Activated naive CD4-positive, alpha-beta T cell treated with anti-CD3 and anti-CD28 coated beads, Interleukin-2, amount 10 ng/mL, durations not matched to agents 7 days and 5 days (primary cell): ENCODE results near the gene ZNF609.
"Not testable (repeated sequence)": the region's sequence is repeated elsewhere in the genome, so short reads cannot be mapped to it uniquely, and the experiment has no call there.

ENCODE experiments used
- CTCF ChIA-PET: fragments of 350-600 bp; sonication (Branson Sonifier 250); formaldehyde crosslinking; loops from one replicate; lab custom pipeline; 2021; ENCODE audit warnings: antibody characterized with exemption; lab: Charles Lee
- DNase-seq: peaks from one replicate; pipeline ENCODE4 v3.0.0-alpha.2; 2020
- H3K27ac Mint-ChIP-seq: one replicate; pipeline ENCODE4 v1.8.0; 2021; ENCODE audit warnings: mild to moderate bottlenecking, moderate library complexity, mixed read lengths
- H3K27me3 Mint-ChIP-seq: one replicate; pipeline ENCODE4 v1.8.0; 2021; ENCODE audit warnings: mild to moderate bottlenecking, mixed read lengths
- H3K36me3 Mint-ChIP-seq: one replicate; pipeline ENCODE4 v1.8.0; 2021; ENCODE audit warnings: mixed read lengths
- H3K4me1 Mint-ChIP-seq: one replicate; pipeline ENCODE4 v1.8.0; 2021; ENCODE audit warnings: mixed read lengths
- H3K4me3 Mint-ChIP-seq: one replicate; pipeline ENCODE4 v1.8.0; 2021; ENCODE audit warnings: mild to moderate bottlenecking, moderate library complexity, mixed read lengths
- H3K9me3 Mint-ChIP-seq: one replicate; pipeline ENCODE4 v1.8.0; 2021; ENCODE audit warnings: mixed read lengths

ZNF609 gene

GRCh38 chr15:64464276-64465005 is 4.1 kb downstream of the ZNF609 start:
- Mint-ChIP-seq H3K4me3 (no peak overlapping the region), H3K27me3 (no peaks in the 10 kb centered on the region), H3K4me1 (peaks cover 67% of the 10 kb centered on the region), H3K36me3 (peaks cover 36% of the 10 kb centered on the region), H3K27ac (no peak overlapping the region), H3K9me3 (no peaks in the 10 kb centered on the region)
- no peak for DNase-seq
- CTCF ChIA-PET: interaction anchor here (0.6 to 1.3 kb wide), 3 partner anchors 34 to 189 kb away, joined by 3 to 5 read pairs (median 4); no protein-coding TSS in a partner anchor

GRCh38 chr15:64466408-64467141 is 6.2 kb downstream of the ZNF609 start:
- H3K4me1 Mint-ChIP-seq: peaks cover 62% of the 10 kb centered on the region
- no peak for DNase-seq
- H3K9me3 Mint-ChIP-seq: no peaks in the 10 kb centered on the region
- H3K4me3 Mint-ChIP-seq: no peak overlapping the region
- no peak overlapping the region for H3K27ac Mint-ChIP-seq
- peaks cover 43% of the 10 kb centered on the region for H3K36me3 Mint-ChIP-seq
- H3K27me3 Mint-ChIP-seq: no peaks in the 10 kb centered on the region
- CTCF ChIA-PET: interaction anchor here (0.8 kb wide), 1 partner anchor 69 kb away, joined by 3 read pairs; no protein-coding TSS in a partner anchor

- no peak overlapping the region for H3K27ac Mint-ChIP-seq
Observed at GRCh38 chr15:64472161-64472560, 11.8 kb downstream of the ZNF609 start.

GRCh38 chr15:64474846-64475245 is 14.5 kb downstream of the ZNF609 start:
- Mint-ChIP-seq H3K4me1 (peaks cover 22% of the 10 kb centered on the region), H3K4me3 (no peak overlapping the region), H3K9me3 (no peaks in the 10 kb centered on the region), H3K27ac (no peak overlapping the region), H3K27me3 (no peaks in the 10 kb centered on the region), H3K36me3 (peaks cover 22% of the 10 kb centered on the region)
- CTCF ChIA-PET: no interaction called here
- DNase-seq: no peak

More at GRCh38 chr15:64472161-64472560, 11.8 kb downstream of the ZNF609 start:
- Mint-ChIP-seq H3K27me3 (no peaks in the 10 kb centered on the region), H3K9me3 (no peaks in the 10 kb centered on the region), H3K4me1 (peaks cover 30% of the 10 kb centered on the region), H3K4me3 (no peak overlapping the region), H3K36me3 (peaks cover 35% of the 10 kb centered on the region)
- no peak for DNase-seq
- CTCF ChIA-PET: no interaction called here

- no peak overlapping the region for H3K4me3 Mint-ChIP-seq
Observed at GRCh38 chr15:64476550-64476949, 16.2 kb downstream of the ZNF609 start.

GRCh38 chr15:64478863-64479262 is 18.5 kb downstream of the ZNF609 start:
- Mint-ChIP-seq H3K4me3 (no peak overlapping the region), H3K36me3 (peaks cover 16% of the 10 kb centered on the region), H3K27ac (no peak overlapping the region), H3K4me1 (peaks cover 22% of the 10 kb centered on the region), H3K27me3 (no peaks in the 10 kb centered on the region), H3K9me3 (no peaks in the 10 kb centered on the region)
- CTCF ChIA-PET: interaction anchor here (1.1 kb wide), 1 partner anchor 175 kb away, joined by 3 read pairs; no protein-coding TSS in a partner anchor
- no peak for DNase-seq

More at GRCh38 chr15:64476550-64476949, 16.2 kb downstream of the ZNF609 start:
- no peaks in the 10 kb centered on the region for H3K9me3 Mint-ChIP-seq
- DNase-seq: no peak
- H3K27me3 Mint-ChIP-seq: no peaks in the 10 kb centered on the region
- CTCF ChIA-PET: no interaction called here
- H3K36me3 Mint-ChIP-seq: peaks cover 19% of the 10 kb centered on the region
- peaks cover 20% of the 10 kb centered on the region for H3K4me1 Mint-ChIP-seq
- no peak overlapping the region for H3K27ac Mint-ChIP-seq

GRCh38 chr15:64480891-64481290 is 20.5 kb downstream of the ZNF609 start:
- H3K27me3 Mint-ChIP-seq: no peaks in the 10 kb centered on the region
- peaks cover 18% of the 10 kb centered on the region for H3K36me3 Mint-ChIP-seq
- H3K4me1 Mint-ChIP-seq: peaks cover 20% of the 10 kb centered on the region
- no peak overlapping the region for H3K27ac Mint-ChIP-seq
- no peak for DNase-seq
- H3K9me3 Mint-ChIP-seq: no peaks in the 10 kb centered on the region
- CTCF ChIA-PET: no interaction called here
- no peak overlapping the region for H3K4me3 Mint-ChIP-seq

GRCh38 chr15:64483749-64484148 is 23.4 kb downstream of the ZNF609 start:
- no peaks in the 10 kb centered on the region for H3K27me3 Mint-ChIP-seq
- peaks cover 21% of the 10 kb centered on the region for H3K36me3 Mint-ChIP-seq
- H3K4me1 Mint-ChIP-seq: peaks cover 6% of the 10 kb centered on the region
- DNase-seq: no peak
- CTCF ChIA-PET: no interaction called here
- H3K27ac Mint-ChIP-seq: no peak overlapping the region
- no peaks in the 10 kb centered on the region for H3K9me3 Mint-ChIP-seq
- H3K4me3 Mint-ChIP-seq: no peak overlapping the region

- no peak for DNase-seq
- peaks cover 22% of the 10 kb centered on the region for H3K36me3 Mint-ChIP-seq
- H3K27me3 Mint-ChIP-seq: no peaks in the 10 kb centered on the region
- H3K27ac Mint-ChIP-seq: no peak overlapping the region
- CTCF ChIA-PET: no interaction called here
- H3K4me3 Mint-ChIP-seq: no peak overlapping the region
- H3K4me1 Mint-ChIP-seq: peaks cover 9% of the 10 kb centered on the region
- H3K9me3 Mint-ChIP-seq: no peaks in the 10 kb centered on the region
Observed at GRCh38 chr15:64485796-64486195, 25.4 kb downstream of the ZNF609 start.

GRCh38 chr15:64490598-64491259 is 30.4 kb downstream of the ZNF609 start:
- CTCF ChIA-PET: no interaction called here
- peaks cover 31% of the 10 kb centered on the region for H3K4me1 Mint-ChIP-seq
- no peaks in the 10 kb centered on the region for H3K9me3 Mint-ChIP-seq
- H3K27ac Mint-ChIP-seq: no peak overlapping the region
- no peak for DNase-seq
- no peaks in the 10 kb centered on the region for H3K27me3 Mint-ChIP-seq
- H3K4me3 Mint-ChIP-seq: no peak overlapping the region
- H3K36me3 Mint-ChIP-seq: peaks cover 23% of the 10 kb centered on the region

GRCh38 chr15:64493641-64494040 is 33.3 kb downstream of the ZNF609 start:
- H3K36me3 Mint-ChIP-seq: peaks cover 28% of the 10 kb centered on the region
- H3K9me3 Mint-ChIP-seq: no peaks in the 10 kb centered on the region
- H3K4me3 Mint-ChIP-seq: no peak overlapping the region
- DNase-seq: no peak
- no peak overlapping the region for H3K27ac Mint-ChIP-seq
- CTCF ChIA-PET: no interaction called here
- no peaks in the 10 kb centered on the region for H3K27me3 Mint-ChIP-seq
- H3K4me1 Mint-ChIP-seq: peaks cover 37% of the 10 kb centered on the region

GRCh38 chr15:64495968-64496367 is 35.6 kb downstream of the ZNF609 start:
- H3K27me3 Mint-ChIP-seq, CTCF ChIA-PET, DNase-seq, H3K27ac Mint-ChIP-seq, H3K4me3 Mint-ChIP-seq, H3K9me3 Mint-ChIP-seq: not testable (repeated sequence)
- Mint-ChIP-seq H3K36me3 (peaks cover 42% of the 10 kb centered on the region), H3K4me1 (peaks cover 47% of the 10 kb centered on the region)

- H3K27me3 Mint-ChIP-seq: no peaks in the 10 kb centered on the region
- no peak overlapping the region for H3K4me3 Mint-ChIP-seq
- no peaks in the 10 kb centered on the region for H3K9me3 Mint-ChIP-seq
- no peak for DNase-seq
- CTCF ChIA-PET: interaction anchor here (0.5 to 1.3 kb wide), 3 partner anchors 31 to 76 kb away, joined by 3 read pairs; no protein-coding TSS in a partner anchor
- H3K36me3 Mint-ChIP-seq: peaks cover 50% of the 10 kb centered on the region
- peaks cover 67% of the 10 kb centered on the region for H3K4me1 Mint-ChIP-seq
- H3K27ac Mint-ChIP-seq: no peak overlapping the region
Observed at GRCh38 chr15:64500695-64501395, 40.5 kb downstream of the ZNF609 start.

GRCh38 chr15:64501396-64501715 is 41.0 kb downstream of the ZNF609 start:
- Mint-ChIP-seq H3K36me3 (peaks cover 46% of the 10 kb centered on the region), H3K4me3 (no peak overlapping the region), H3K27ac (no peak overlapping the region), H3K4me1 (peaks cover 63% of the 10 kb centered on the region), H3K9me3 (no peaks in the 10 kb centered on the region), H3K27me3 (no peaks in the 10 kb centered on the region)
- CTCF ChIA-PET: interaction anchor here (0.5 kb wide), 1 partner anchor 31 kb away, joined by 3 read pairs; no protein-coding TSS in a partner anchor
- DNase-seq: no peak
